ENCODE measurements around the gene RGPD5.
"Not testable (repeated sequence)": the region's sequence is repeated elsewhere in the genome, so short reads cannot be mapped to it uniquely, and the experiment has no call there.

GRCh38 chr2:109889909-109890308 lies 95.8 kb downstream of the RGPD5 start:
- TF ChIP-seq POLR2A (IDR thresholded peaks at IDR 0.05; ENCODE audit: low read length); CTCF (IDR thresholded peaks at IDR 0.05); CEBPB (IDR thresholded peaks at IDR 0.05); RAD21 (conservative IDR thresholded peaks at IDR 0.05 in 1 of 2, IDR thresholded peaks at IDR 0.05 in 1 of 2); BHLHE40 (IDR thresholded peaks at IDR 0.05; ENCODE audit: low read depth, low read length); EHF (CRISPR knock-in tag; IDR thresholded peaks at IDR 0.05); ESRRA (IDR thresholded peaks at IDR 0.05; ENCODE audit: borderline replicate concordance, low read length); USF2 (IDR thresholded peaks at IDR 0.05): not testable (repeated sequence)
- TF ChIP-seq, protein P1, sequence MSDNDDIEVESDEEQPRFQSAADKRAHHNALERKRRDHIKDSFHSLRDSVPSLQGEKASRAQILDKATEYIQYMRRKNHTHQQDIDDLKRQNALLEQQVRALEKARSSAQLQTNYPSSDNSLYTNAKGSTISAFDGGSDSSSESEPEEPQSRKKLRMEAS (IDR thresholded peaks at IDR 0.05), result not testable (repeated sequence)
- TF ChIP-seq, protein P2, sequence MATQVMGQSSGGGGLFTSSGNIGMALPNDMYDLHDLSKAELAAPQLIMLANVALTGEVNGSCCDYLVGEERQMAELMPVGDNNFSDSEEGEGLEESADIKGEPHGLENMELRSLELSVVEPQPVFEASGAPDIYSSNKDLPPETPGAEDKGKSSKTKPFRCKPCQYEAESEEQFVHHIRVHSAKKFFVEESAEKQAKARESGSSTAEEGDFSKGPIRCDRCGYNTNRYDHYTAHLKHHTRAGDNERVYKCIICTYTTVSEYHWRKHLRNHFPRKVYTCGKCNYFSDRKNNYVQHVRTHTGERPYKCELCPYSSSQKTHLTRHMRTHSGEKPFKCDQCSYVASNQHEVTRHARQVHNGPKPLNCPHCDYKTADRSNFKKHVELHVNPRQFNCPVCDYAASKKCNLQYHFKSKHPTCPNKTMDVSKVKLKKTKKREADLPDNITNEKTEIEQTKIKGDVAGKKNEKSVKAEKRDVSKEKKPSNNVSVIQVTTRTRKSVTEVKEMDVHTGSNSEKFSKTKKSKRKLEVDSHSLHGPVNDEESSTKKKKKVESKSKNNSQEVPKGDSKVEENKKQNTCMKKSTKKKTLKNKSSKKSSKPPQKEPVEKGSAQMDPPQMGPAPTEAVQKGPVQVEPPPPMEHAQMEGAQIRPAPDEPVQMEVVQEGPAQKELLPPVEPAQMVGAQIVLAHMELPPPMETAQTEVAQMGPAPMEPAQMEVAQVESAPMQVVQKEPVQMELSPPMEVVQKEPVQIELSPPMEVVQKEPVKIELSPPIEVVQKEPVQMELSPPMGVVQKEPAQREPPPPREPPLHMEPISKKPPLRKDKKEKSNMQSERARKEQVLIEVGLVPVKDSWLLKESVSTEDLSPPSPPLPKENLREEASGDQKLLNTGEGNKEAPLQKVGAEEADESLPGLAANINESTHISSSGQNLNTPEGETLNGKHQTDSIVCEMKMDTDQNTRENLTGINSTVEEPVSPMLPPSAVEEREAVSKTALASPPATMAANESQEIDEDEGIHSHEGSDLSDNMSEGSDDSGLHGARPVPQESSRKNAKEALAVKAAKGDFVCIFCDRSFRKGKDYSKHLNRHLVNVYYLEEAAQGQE (IDR thresholded peaks at IDR 0.05), result not testable (repeated sequence)
